K562 (cell line): ENCODE data around the gene NDUFC2. TPM values are rescaled to one million over a fixed set of nuclear protein-coding genes. Genes with fewer than 3 reads are reported as not detected.

Experiments used
- ATAC-seq: fragments of 200-7000 bp; cut with Tn5 transposase; 3 replicates; pipeline ENCODE4 v1.9.1; 2020; ENCODE audit warnings: moderate library complexity
- BruUV-seq: library from RNA; stranded (reverse); fragments of 400-500 nt; replicated peaks from 2 replicates; lab custom pipeline; 2021; lab: Mats Ljungman, UMichigan
- CTCF ChIA-PET: fragments of 300-600 bp; formaldehyde crosslinking; extraction: SDS; loops from one replicate; lab custom pipeline; 2021; ENCODE audit warnings: low intra/inter-chr PET ratio; lab: Yijun Ruan, JAX
- POLR2A ChIA-PET: fragments of 300-600, 350-650 bp; sonication (Branson Sonifier 250); formaldehyde crosslinking; extraction: SDS; loops from one replicate; lab custom pipeline; 2021; ENCODE audit warnings: antibody characterized with exemption, inconsistent platforms; lab: Yijun Ruan, JAX
- DNase-seq, 4 experiments: peaks; one replicate each; pipeline versions ENCODE4 v3.0.0 to v3.0.0-alpha.2; 2011 to 2018; ENCODE audit warnings: low spot score in 3 of 4, mixed read lengths in 3 of 4; ENCODE audit errors: extremely low read depth in 1 of 4
- FAIRE-seq: peaks from 2 replicates; lab custom pipeline; 2011; peaks lifted over from hg19 to GRCh38; lab: Jason Lieb, UNC
- H2AFZ ChIP-seq: 2 replicates; pipeline ENCODE4 v1.6.0; 2011; ENCODE audit warnings: low read depth, low read length, control low read depth, inconsistent platforms
- H3K27ac ChIP-seq: fragments of 200-600 bp; 3 replicates; pipeline ENCODE4 v1.8.0; 2011; ENCODE audit warnings: low read depth, mild to moderate bottlenecking, control low read depth, inconsistent platforms, low read length, moderate library complexity, mixed read lengths; ENCODE audit errors: extremely low read depth
- H3K27me3 ChIP-seq, 2 experiments: fragments of 300-600 bp in 1 of 2; 2 replicates in 1 of 2; 3 replicates in 1 of 2; pipeline versions ENCODE4 v1.6.0 to v1.8.0; 2011; ENCODE audit warnings: inconsistent platforms in 2 of 2, low read length in 2 of 2, mild to moderate bottlenecking in 1 of 2, mixed read lengths in 1 of 2, moderate library complexity in 1 of 2; ENCODE audit not compliant: control insufficient read depth in 2 of 2, insufficient read depth in 2 of 2
- H3K36me3 ChIP-seq: fragments of 300-600 bp; 3 replicates; pipeline ENCODE4 v1.8.0; 2011; ENCODE audit warnings: mild to moderate bottlenecking, low read length, inconsistent platforms; ENCODE audit not compliant: control insufficient read depth, insufficient read depth
- H3K4me1 ChIP-seq, 2 experiments: fragments of 200-600 bp in 1 of 2; replicated peaks in 1 of 2; 2 replicates in 1 of 2; 3 replicates in 1 of 2; pipeline versions ENCODE4 v1.5.1 to v1.8.0; 2011; ENCODE audit warnings: inconsistent platforms in 2 of 2, low read length in 2 of 2, mild to moderate bottlenecking in 1 of 2, mixed read lengths in 1 of 2, moderate library complexity in 1 of 2; ENCODE audit not compliant: control insufficient read depth in 2 of 2, insufficient read depth in 2 of 2
- H3K4me2 ChIP-seq: 2 replicates; pipeline ENCODE4 v1.6.1; 2011; ENCODE audit warnings: low read length, control low read depth, inconsistent platforms, mixed read lengths; ENCODE audit not compliant: insufficient read depth
- H3K4me3 ChIP-seq: fragments of 200-600 bp; sonication (generic), shearing (Covaris generic); 2 replicates; pipeline ENCODE4 v1.5.1; 2016; ENCODE audit warnings: control low read depth, inconsistent platforms
- H3K79me2 ChIP-seq: fragments of 200-600 bp; 3 replicates; pipeline ENCODE4 v1.8.0; 2011; ENCODE audit warnings: low read length, inconsistent platforms; ENCODE audit not compliant: control insufficient read depth, insufficient read depth
- H3K9ac ChIP-seq, 2 experiments: 2 replicates each; pipeline versions ENCODE4 v1.6.0 to v1.6.1; 2011; ENCODE audit warnings: low read depth in 2 of 2, low read length in 2 of 2, control low read depth in 1 of 2, inconsistent platforms in 1 of 2, mild to moderate bottlenecking in 1 of 2, mixed read lengths in 1 of 2; ENCODE audit not compliant: insufficient read depth in 1 of 2
- H3K9me1 ChIP-seq: one replicate; pipeline ENCODE4 v1.6.0; 2011; ENCODE audit warnings: inconsistent platforms, mild to moderate bottlenecking, low read length, moderate library complexity; ENCODE audit not compliant: control insufficient read depth, insufficient read depth
- H3K9me3 ChIP-seq: replicated peaks from 2 replicates; pipeline ENCODE4 v1.5.1; 2011; ENCODE audit warnings: low read depth, low read length, inconsistent platforms; ENCODE audit not compliant: control insufficient read depth, insufficient read depth
- H4K20me1 ChIP-seq: replicated peaks from 2 replicates; pipeline ENCODE4 v1.6.1; 2011; ENCODE audit warnings: low read length, inconsistent platforms, mixed read lengths; ENCODE audit not compliant: control insufficient read depth, insufficient read depth
- ARID1B ChIP-seq: fragments of 450-650 bp; IDR thresholded peaks from 2 replicates; pipeline ENCODE4 v1.6.1; 2016; ENCODE audit warnings: antibody characterized with exemption, mild to moderate bottlenecking, inconsistent platforms
- DNMT1 ChIP-seq: fragments of 450-650 bp; IDR thresholded peaks from 2 replicates; pipeline ENCODE4 v1.6.1; 2016; ENCODE audit warnings: antibody characterized with exemption, mild to moderate bottlenecking
- FOXJ2 ChIP-seq: fragments of 200-800 bp; sonication (Bioruptor generic); IDR thresholded peaks from 2 replicates; pipeline ENCODE4 v1.6.1; 2016; ENCODE audit warnings: missing genetic modification characterization, missing compliant biosample characterization
- ZBED1 ChIP-seq: IDR thresholded peaks from 2 replicates; pipeline ENCODE4 v1.6.1; 2014
- ZSCAN32 ChIP-seq: fragments of 450-650 bp; formaldehyde crosslinking; IDR thresholded peaks from 2 replicates; pipeline ENCODE4 v1.4.0; 2020; ENCODE audit warnings: mild to moderate bottlenecking, moderate library complexity
- WGBS: fragments of 100-300 bp; shearing (Covaris generic); methylation state at CpG from one replicate; pipeline ENCODE4 v1.1.6; 2016; ENCODE audit warnings: low coverage, mixed read lengths; ENCODE audit not compliant: insufficient coverage; ENCODE audit errors: missing lambda C conversion rate; 5-methylcytosine and 5-hydroxymethylcytosine counted together
- in situ Hi-C: fragments of 300-500 bp; cut with MboI; formaldehyde crosslinking; loops from 4 replicates; pipeline ENCODE4 v1.15.0; 2018; ENCODE audit warnings: inconsistent platforms, mixed read lengths
- intact Hi-C: fragments of 100-400 bp; cut with micrococcal nuclease; formaldehyde crosslinking; loops from 2 replicates; pipeline ENCODE4 v1.14.2; 2022
- polyA plus RNA-seq, 8 experiments: library from polyadenylated mRNA; depleted of rRNA in 4 of 8; stranded (reverse) in 5 of 8; unstranded in 3 of 8; fragments of >200 nt; fragmentation: Nextera tagmentation in 2 of 8; fragmentation: Illumina TruSeq in 1 of 8; extraction: Ambion mirVana in 2 of 8; extraction: Trizol in 1 of 8; gene quantifications; 2 replicates each; pipeline versions ENCODE4 v1.2.1 to v1.2.3, GENCODE V29; 2011 to 2014; ENCODE audit warnings: inconsistent platforms in 1 of 8, missing spikeins in 1 of 8
- total RNA-seq, 7 experiments: library from RNA; depleted of rRNA in 6 of 7; stranded (reverse); fragments of >200 nt in 6 of 7; fragmentation: Illumina TruSeq in 2 of 7; extraction: Trizol in 2 of 7; gene quantifications; 2 replicates each; pipeline versions ENCODE4 v1.2.1 to v1.2.3, GENCODE V29; 2011 to 2021; ENCODE audit warnings: low replicate concordance in 1 of 7
- TF ChIP-seq, protein P1 (sequence below): fragments of 450-650 bp; formaldehyde crosslinking; conservative IDR thresholded peaks from 2 replicates; pipeline ENCODE4 v1.4.0; 2022; ENCODE audit warnings: mild to moderate bottlenecking, missing genetic modification characterization
- TF ChIP-seq, protein P2 (sequence below): sonication (generic); formaldehyde crosslinking; IDR thresholded peaks from 2 replicates; pipeline ENCODE4 v1.8.0; 2022; ENCODE audit warnings: mild to moderate bottlenecking, missing genetic modification reagents, borderline replicate concordance

NDUFC2 gene
- total and polyA plus RNA-seq, 9 of the 15 experiments (the other 6 are each of a cell fraction or from before 2014, with no cell fraction given), result 168 to 1,119 (median 442) TPM

DNA sequence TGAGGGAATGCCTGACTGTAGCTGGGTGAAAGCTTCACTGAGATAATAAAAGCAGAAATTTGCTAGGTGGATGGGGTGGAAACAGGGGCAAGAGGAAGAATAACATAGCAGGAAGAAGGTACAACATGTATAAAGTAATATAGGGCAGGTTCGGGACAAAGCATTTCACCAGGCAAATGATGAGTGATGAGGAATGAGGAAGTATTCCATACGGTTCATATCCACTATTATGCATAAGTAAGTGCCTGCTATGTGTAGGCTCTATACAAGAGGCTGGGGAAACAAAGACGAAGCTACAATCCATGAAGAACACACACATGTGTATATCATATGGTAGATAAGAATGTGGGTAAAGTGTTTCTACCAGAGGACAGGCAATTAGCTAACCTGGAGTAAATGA lies 7.9 kb downstream of the NDUFC2 start (continued):
- TF ChIP-seq ZSCAN32 (CRISPR knock-in tag), result no peak
- TF ChIP-seq, protein P1, sequence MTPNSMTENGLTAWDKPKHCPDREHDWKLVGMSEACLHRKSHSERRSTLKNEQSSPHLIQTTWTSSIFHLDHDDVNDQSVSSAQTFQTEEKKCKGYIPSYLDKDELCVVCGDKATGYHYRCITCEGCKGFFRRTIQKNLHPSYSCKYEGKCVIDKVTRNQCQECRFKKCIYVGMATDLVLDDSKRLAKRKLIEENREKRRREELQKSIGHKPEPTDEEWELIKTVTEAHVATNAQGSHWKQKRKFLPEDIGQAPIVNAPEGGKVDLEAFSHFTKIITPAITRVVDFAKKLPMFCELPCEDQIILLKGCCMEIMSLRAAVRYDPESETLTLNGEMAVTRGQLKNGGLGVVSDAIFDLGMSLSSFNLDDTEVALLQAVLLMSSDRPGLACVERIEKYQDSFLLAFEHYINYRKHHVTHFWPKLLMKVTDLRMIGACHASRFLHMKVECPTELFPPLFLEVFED (CRISPR knock-in tag), result no peak
- TF ChIP-seq, protein P2, sequence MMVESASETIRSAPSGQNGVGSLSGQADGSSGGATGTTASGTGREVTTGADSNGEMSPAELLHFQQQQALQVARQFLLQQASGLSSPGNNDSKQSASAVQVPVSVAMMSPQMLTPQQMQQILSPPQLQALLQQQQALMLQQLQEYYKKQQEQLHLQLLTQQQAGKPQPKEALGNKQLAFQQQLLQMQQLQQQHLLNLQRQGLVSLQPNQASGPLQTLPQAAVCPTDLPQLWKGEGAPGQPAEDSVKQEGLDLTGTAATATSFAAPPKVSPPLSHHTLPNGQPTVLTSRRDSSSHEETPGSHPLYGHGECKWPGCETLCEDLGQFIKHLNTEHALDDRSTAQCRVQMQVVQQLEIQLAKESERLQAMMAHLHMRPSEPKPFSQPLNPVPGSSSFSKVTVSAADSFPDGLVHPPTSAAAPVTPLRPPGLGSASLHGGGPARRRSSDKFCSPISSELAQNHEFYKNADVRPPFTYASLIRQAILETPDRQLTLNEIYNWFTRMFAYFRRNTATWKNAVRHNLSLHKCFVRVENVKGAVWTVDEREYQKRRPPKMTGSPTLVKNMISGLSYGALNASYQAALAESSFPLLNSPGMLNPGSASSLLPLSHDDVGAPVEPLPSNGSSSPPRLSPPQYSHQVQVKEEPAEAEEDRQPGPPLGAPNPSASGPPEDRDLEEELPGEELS (CRISPR knock-in tag), result no peak

DNA sequence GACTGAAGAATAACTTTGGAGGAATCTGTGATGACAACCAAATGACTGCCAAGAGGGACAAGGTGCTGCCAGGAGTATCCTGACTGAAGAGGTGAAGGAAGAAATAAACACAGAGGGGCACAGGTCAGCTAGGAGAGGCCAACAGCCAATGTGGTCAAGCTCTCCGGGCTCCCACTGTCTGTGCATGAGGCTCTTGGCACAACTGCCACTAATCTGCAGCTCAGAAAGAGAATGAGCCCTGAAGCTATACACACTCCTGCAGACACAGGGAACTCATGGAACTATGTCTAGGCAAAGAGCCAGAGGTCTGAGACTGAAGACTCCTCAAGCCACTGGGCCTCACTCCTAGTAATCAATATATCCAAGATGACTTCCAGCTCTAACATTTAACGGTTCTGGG lies 9.0 kb downstream of the NDUFC2 start:
- in situ Hi-C loops, result no loop called here

More for the DNA sequence above, 9.0 kb downstream of the NDUFC2 start:
- no peaks in the 10 kb centered on the region for H3K27me3 ChIP-seq
- H3K36me3 ChIP-seq, result peaks cover 60% of the 10 kb centered on the region
- ChIA-PET CTCF (no interaction called here), POLR2A (interaction anchor here (0.6 to 1.2 kb wide), 2 partner anchors 9 kb away, joined by 3 to 4 read pairs; no protein-coding TSS in a partner anchor)
- H3K9ac ChIP-seq, result no peak overlapping the region; a peak in 1 of 4 replicates
- peaks cover 0 to 8% of the 10 kb centered on the region in 2 experiments; a peak in 1 of 5 replicates for H3K4me1 ChIP-seq
- BruUV-seq, result no TSS peak
- H2AFZ ChIP-seq, result no peak overlapping the region
- no peak overlapping the region for H3K4me2 ChIP-seq
- TF ChIP-seq FOXJ2 (tag) (no peak), ZBED1 (no peak), ARID1B (no peak), DNMT1 (no peak)
- DNase-seq (no peak), ATAC-seq (no peak), FAIRE-seq (no peak)
- H3K27ac ChIP-seq, result no peak overlapping the region
- 93% methylated on average over 2 of the region's 2 CpGs for WGBS
- H3K9me1 ChIP-seq, result no peaks in the 10 kb centered on the region
- no peaks in the 10 kb centered on the region for H3K9me3 ChIP-seq
- no peaks in the 10 kb centered on the region for H4K20me1 ChIP-seq
- no peak overlapping the region for H3K4me3 ChIP-seq
- peaks cover 45% of the 10 kb centered on the region for H3K79me2 ChIP-seq
- intact Hi-C loops, result no loop called here
